GM18909 (cell line): ENCODE results near the gene PRAC2.
A peak's percentile ranks its signal among the peaks of the same experiment; 100 is the strongest.
"Not testable (repeated sequence)": the region's sequence is repeated elsewhere in the genome, so short reads cannot be mapped to it uniquely, and the experiment has no call there.

Source experiments
- ATAC-seq: cut with Tn5 transposase; IDR thresholded peaks from one replicate; pipeline ENCODE4 v1.9.1; 2021; ENCODE audit warnings: mild to moderate bottlenecking; ENCODE audit not compliant: unreplicated experiment, poor library complexity

The PRAC2 gene

GRCh38 chr17:48722915-48723422 is at the start of gene PRAC2:
Gene PRAC2 (plus strand): TSS chr17:48723185. CDS start chr17:48724411, 1,226 bp downstream.
- no peak for ATAC-seq

- ATAC-seq, result no peak
Observed at GRCh38 chr17:48676963-48677558, 45.9 kb upstream of the PRAC2 start.

GRCh38 chr17:48678141-48678971 is 44.6 kb upstream of the PRAC2 start:
- ATAC-seq, result peak; percentile 76

- no peak for ATAC-seq
Observed at GRCh38 chr17:48679385-48680096, 43.4 kb upstream of the PRAC2 start.

GRCh38 chr17:48681609-48682008 is 41.4 kb upstream of the PRAC2 start:
- no peak for ATAC-seq

- no peak for ATAC-seq
Observed at GRCh38 chr17:48690655-48691054, 32.3 kb upstream of the PRAC2 start.

GRCh38 chr17:48692049-48692448 is 30.9 kb upstream of the PRAC2 start:
- no peak for ATAC-seq

- no peak for ATAC-seq
Observed at GRCh38 chr17:48693178-48693577, 29.8 kb upstream of the PRAC2 start.

- no peak for ATAC-seq
Observed at GRCh38 chr17:48701864-48702532, 21.0 kb upstream of the PRAC2 start.

- no peak for ATAC-seq
Observed at GRCh38 chr17:48704361-48705248, 18.4 kb upstream of the PRAC2 start.

- no peak for ATAC-seq
Observed at GRCh38 chr17:48711128-48711527, 11.9 kb upstream of the PRAC2 start.

GRCh38 chr17:48715496-48716399 is 7.2 kb upstream of the PRAC2 start:
- no peak for ATAC-seq

- not testable (repeated sequence) for ATAC-seq
Observed at GRCh38 chr17:48716549-48716948, 6.4 kb upstream of the PRAC2 start.

- ATAC-seq, result no peak
Observed at GRCh38 chr17:48717367-48718226, 5.4 kb upstream of the PRAC2 start.

GRCh38 chr17:48718227-48718760 is 4.7 kb upstream of the PRAC2 start:
- no peak for ATAC-seq

GRCh38 chr17:48718761-48719641 is 4.0 kb upstream of the PRAC2 start:
- no peak for ATAC-seq
